Lung (tissue), 12 donors: ENCODE measurements around the gene FOXD2. TPM values are rescaled to one million over a fixed set of nuclear protein-coding genes. Genes with fewer than 3 reads are reported as not detected.

Experiments used
- ATAC-seq: fragments of 200-7000 bp; cut with Tn5 transposase; one replicate; pipeline ENCODE4 v1.9.1; 2020; ENCODE audit warnings: moderate number of reproducible peaks; ENCODE audit not compliant: insufficient read depth, low FRiP score
- DNase-seq, 3 donors: peaks; one replicate each; pipeline ENCODE4 v3.0.0-alpha.2; 2013 to 2017
- H3K27ac ChIP-seq, 2 donors: one replicate each; pipeline ENCODE4 v1.5.1; 2013; ENCODE audit warnings: mild to moderate bottlenecking in 2 of 2, moderate library complexity in 2 of 2, control low read depth in 1 of 2, inconsistent platforms in 1 of 2, low read depth in 1 of 2, low read length in 1 of 2
- H3K27me3 ChIP-seq, 3 donors: one replicate each; pipeline ENCODE4 v1.5.1; 2013; ENCODE audit warnings: low read length in 2 of 3; ENCODE audit not compliant: control insufficient read depth in 3 of 3, insufficient read depth in 3 of 3
- H3K36me3 ChIP-seq, 4 donors: one replicate each; pipeline ENCODE4 v1.5.1; 2013; ENCODE audit warnings: low read length in 4 of 4, mild to moderate bottlenecking in 1 of 4, moderate library complexity in 1 of 4; ENCODE audit not compliant: control insufficient read depth in 4 of 4, insufficient read depth in 4 of 4
- H3K4me1 ChIP-seq, 5 donors: one replicate each; pipeline ENCODE4 v1.5.1; 2013; ENCODE audit warnings: low read length in 5 of 5, mild to moderate bottlenecking in 2 of 5, moderate library complexity in 1 of 5; ENCODE audit not compliant: control insufficient read depth in 5 of 5, insufficient read depth in 5 of 5
- H3K4me3 ChIP-seq: one replicate; pipeline ENCODE4 v1.5.1; 2013; ENCODE audit warnings: mild to moderate bottlenecking, control low read depth, moderate library complexity
- H3K9ac ChIP-seq, 2 donors: one replicate each; pipeline ENCODE4 v1.5.1; 2013; ENCODE audit warnings: low read length in 2 of 2, control low read depth in 1 of 2; ENCODE audit not compliant: insufficient read depth in 1 of 2
- H3K9me3 ChIP-seq, 4 donors: one replicate each; pipeline ENCODE4 v1.5.1; 2013; ENCODE audit warnings: low read length in 3 of 4, mild to moderate bottlenecking in 1 of 4, moderate library complexity in 1 of 4; ENCODE audit not compliant: control insufficient read depth in 4 of 4, insufficient read depth in 3 of 4
- CTCF ChIP-seq: IDR thresholded peaks from 2 replicates; pipeline ENCODE4 v1.5.1; 2012; ENCODE audit warnings: mild to moderate bottlenecking; ENCODE audit errors: control extremely low read depth, extremely low read depth
- WGBS, 2 donors: extraction: QIAGEN DNeasy Blood & Tissue Kit; methylation state at CpG; one replicate each; pipeline ENCODE4 v1.1.7; 2013; 5-methylcytosine and 5-hydroxymethylcytosine counted together
- polyA plus RNA-seq, 2 donors: library from polyadenylated mRNA; stranded (reverse); fragments of 200-250 nt; gene quantifications; one replicate each; pipeline ENCODE4 v1.2.1, GENCODE V29; 2013
- total RNA-seq, 2 donors: library from RNA; depleted of rRNA in 1 of 2; stranded (reverse); fragments of >200 nt in 1 of 2; gene quantifications; one replicate each; pipeline ENCODE4 v1.2.1, GENCODE V29; 2014 to 2021
- donor health status: control.
- donor health status: control.
- donor health status: Bipolar disorder and iron deficiency.
- donor health status: healthy.
- donor health status: DM: yes; HTN: yes; CAD: no.

FOXD2 gene
- total and polyA plus RNA-seq, 4 donors, result 0.09 to 1.1 (median 0.14) TPM

- WGBS, 2 donors, result 86 to 91% methylated on average over 8 of the region's 8 CpGs
- Histone ChIP-seq H3K27me3 (peaks cover 0 to 5% (median 3%) of the 10 kb centered on the region in 3 donors), H3K4me3 (no peak overlapping the region), H3K9ac (no peak overlapping the region), H3K9me3 (peaks cover 0 to 2% (median 0%) of the 10 kb centered on the region in 4 donors), H3K4me1 (no peaks in the 10 kb centered on the region), H3K36me3 (no peaks in the 10 kb centered on the region), H3K27ac (no peak overlapping the region)
- TF ChIP-seq CTCF, result no peak
- ATAC-seq (no peak), DNase-seq (no peak)
These were observed 50.1 kb downstream of the FOXD2 start for GRCh38 chr1:47487850-47488450.

Other genes with a start within 250 kb of the FOXD2 start
- 10 to 100 TPM; 68.5 to 72.6 TPM for gene PDZK1IP1, start 248.0 kb upstream of the FOXD2 start, total RNA-seq
- 100 to 1,000 TPM in 1 of 2 donors, 10 to 100 TPM in 1; 44.8 to 324 TPM for gene PDZK1IP1, start 248.0 kb upstream of the FOXD2 start, polyA plus RNA-seq
- gene TAL1, start 205.8 kb upstream of the FOXD2 start, total RNA-seq, result 1 to 10 TPM; 9.3 to 9.6 TPM
- gene TAL1, start 205.8 kb upstream of the FOXD2 start, polyA plus RNA-seq, result 1 to 10 TPM; 6.4 to 8.8 TPM
- gene STIL, start 123.9 kb upstream of the FOXD2 start, total RNA-seq, result 1 to 10 TPM; 1.8 to 5.9 TPM
- under 1 TPM; 0.85 to 0.98 TPM for gene STIL, start 123.9 kb upstream of the FOXD2 start, polyA plus RNA-seq
- 100 to 1,000 TPM in 1 of 2 donors, 10 to 100 TPM in 1; 98.7 to 106 TPM for gene CMPK1, start 104.3 kb upstream of the FOXD2 start, total RNA-seq
- 10 to 100 TPM; 63.9 to 71.8 TPM for gene CMPK1, start 104.3 kb upstream of the FOXD2 start, polyA plus RNA-seq
- gene FOXE3, start 21.8 kb upstream of the FOXD2 start, total RNA-seq, result not detected
- gene FOXE3, start 21.8 kb upstream of the FOXD2 start, polyA plus RNA-seq, result under 1 TPM in 1 of 2 donors, not detected in 1; 0.01 TPM